ENCODE results near the gene TTC39B.

The TTC39B gene

DNA sequence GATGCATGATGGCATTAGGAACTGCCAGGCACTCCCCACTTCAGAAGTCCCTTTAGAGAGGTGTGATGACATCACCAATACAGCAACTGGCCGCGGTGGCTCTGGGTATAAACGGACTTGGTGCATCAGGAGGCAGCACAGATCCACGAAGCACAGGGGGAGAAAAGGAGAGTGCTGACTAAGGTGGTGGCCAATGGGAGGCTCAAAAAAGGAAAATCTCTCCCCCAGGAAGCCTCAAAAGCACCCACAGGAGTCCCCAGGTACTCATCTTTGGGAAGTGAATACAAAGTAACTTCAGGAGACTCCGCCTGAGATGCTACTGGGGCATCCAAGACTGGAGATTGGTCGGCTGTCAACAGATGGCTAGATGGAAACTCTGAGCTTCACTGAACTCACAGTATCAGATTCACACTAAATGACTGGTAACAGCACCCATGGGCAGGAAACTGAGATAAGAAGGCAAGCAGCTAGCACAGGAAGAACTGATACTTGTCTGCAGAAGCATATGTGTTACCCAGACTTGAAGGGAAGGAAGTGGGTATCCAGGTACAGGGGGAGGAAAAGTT, 7.6 kb downstream of the TTC39B start:
- DNase-seq, result peak; percentile 45

DNA sequence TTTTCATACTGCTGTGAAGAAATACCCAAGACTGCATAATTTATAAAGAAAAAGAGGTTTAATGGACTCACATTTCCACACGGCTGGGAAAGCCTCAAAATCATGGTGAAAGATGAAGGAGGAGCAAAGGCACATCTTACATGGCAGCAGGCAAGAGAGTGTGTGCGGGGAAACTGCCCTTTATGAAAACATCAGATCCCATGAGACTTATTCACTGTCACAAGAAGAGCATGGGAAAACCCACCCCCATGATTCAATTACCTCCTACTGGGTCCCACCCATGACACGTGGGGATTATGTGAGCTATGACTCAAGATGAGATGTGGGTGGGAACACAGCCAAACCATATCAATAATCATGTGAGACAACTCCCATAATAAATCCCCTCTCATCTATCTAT, 8.7 kb downstream of the TTC39B start:
- no peak for DNase-seq

DNA sequence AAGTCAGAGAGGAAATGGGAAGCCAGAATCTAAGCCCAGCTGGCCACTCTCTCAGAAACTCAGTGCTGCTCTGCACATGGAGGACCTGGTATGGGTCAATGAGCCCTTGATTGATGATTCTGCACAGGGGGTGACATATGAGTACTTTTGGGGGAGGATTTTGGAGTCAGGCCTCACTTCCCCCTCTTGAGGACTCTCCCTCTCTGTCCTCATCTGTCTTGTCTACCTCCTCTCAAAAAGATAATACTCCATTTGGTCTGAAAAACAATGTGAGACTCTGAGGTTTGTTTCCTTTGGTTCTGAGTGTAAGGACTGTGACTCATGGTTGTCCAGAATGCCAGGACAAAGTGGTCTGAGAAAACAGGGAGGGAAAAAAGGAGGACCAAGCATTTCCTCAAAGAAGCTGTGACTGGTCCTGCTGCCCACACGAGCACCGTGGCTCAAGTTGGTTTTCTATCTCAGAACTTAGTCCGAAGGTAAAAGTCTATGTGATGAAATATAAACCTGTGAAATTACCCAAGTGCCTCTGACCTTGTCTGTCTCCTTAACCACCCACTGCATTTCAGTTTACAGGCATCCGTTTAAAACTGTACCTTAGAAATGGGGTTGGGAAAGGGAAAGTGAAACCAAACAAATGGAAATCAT, 11.1 kb downstream of the TTC39B start:
- DNase-seq, result no peak

DNA sequence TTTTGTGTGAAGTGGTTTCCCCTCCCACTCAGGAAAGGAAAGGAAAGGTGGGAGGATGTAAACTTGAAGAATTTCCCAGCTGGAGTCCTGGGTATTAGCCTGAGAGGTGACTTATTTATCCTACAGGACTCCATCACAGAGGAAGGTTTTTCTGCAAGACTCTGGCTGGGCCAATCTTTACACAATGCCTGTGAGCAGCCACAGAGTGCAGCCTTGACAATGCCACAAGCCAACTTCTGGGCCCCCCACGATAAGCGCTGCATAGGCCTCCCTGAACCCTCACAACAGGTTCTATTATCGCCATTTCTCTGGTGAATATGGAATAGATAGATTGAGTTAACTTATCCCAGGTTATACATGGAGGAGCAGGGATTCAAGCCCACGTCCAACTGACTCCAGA, 12.4 kb downstream of the TTC39B start:
- DNase-seq, result no peak

DNA sequence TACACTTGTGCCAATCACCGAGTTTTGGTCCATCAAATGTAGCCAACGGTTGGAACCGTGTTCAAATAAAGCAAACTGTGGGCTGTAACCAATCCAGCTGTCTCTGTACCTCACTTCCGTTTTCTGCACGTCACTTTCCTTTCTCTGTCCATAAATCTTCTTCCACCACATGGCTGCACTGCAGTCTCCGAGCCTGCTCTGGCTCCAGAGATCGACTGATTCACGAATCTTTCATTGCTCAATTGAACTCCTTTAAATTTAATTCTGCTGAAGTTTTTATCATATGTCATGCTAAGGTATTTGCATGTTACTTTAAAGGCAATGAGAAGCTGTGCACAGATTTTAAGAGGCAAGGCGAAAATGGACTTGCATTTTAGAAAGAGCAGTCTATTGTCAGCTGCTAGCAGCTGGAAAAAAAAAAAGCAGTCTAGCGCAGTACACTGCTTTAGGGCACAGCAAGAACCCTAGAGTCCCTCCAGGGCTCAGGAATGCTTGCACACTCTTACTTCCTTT, 13.2 kb downstream of the TTC39B start:
- DNase-seq, result no peak

DNA sequence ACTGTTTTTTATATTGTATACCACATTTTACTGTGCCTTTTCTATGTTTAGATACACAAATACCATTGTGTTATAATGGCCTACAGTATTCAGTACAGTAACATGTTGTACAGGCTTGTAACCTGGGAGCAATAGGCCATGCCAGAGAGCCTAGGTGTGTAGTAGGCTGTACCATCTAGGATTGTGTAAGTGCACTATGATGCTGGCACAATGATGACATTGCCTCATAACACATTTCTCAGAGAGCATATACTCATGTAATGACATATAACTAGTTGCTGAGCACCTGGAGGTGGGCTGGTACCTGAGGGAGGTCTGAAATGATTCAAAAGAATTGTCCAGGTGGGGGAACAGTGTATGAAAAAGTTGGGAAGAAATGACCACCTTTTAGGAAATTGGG, 13.9 kb downstream of the TTC39B start:
- no peak for DNase-seq

DNA sequence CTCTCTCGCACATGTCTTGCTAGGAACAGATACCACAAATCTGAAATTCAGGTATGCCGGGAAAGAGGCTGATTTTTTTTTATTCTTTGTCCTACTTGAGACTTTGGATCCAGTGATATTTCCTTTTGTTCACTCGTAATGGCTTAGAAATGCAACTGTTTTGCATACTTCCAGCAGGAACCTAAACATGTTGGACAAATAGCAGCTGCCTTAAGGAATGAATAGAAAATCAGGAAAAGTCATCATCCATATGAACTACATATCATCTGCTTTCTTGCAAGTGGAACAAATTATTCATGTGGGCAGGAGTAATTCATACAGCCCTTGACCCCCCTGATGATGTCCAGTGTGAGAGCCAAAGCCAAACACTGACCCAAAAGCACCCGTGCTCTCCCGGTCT, 17.4 kb downstream of the TTC39B start:
- DNase-seq, result no peak

DNA sequence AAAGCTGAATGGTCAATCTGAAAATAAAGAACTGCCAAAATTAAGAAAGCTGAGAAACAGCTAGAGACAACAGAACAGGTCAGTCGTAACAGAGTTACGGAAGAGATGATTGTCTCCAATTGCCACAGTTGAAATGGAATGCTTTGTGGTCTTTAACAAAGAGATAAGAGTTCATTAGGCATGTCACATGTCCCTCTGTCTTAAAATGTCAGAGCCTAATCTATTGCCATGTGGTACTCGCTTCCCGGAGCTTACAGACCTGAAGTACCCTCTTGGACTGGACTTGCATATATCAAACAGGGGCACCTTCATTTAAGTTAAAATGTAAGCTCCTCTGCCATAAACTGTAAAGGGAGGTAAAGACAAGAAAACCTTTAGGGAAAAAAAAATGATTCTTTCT, 19.7 kb downstream of the TTC39B start:
- no peak for DNase-seq

DNA sequence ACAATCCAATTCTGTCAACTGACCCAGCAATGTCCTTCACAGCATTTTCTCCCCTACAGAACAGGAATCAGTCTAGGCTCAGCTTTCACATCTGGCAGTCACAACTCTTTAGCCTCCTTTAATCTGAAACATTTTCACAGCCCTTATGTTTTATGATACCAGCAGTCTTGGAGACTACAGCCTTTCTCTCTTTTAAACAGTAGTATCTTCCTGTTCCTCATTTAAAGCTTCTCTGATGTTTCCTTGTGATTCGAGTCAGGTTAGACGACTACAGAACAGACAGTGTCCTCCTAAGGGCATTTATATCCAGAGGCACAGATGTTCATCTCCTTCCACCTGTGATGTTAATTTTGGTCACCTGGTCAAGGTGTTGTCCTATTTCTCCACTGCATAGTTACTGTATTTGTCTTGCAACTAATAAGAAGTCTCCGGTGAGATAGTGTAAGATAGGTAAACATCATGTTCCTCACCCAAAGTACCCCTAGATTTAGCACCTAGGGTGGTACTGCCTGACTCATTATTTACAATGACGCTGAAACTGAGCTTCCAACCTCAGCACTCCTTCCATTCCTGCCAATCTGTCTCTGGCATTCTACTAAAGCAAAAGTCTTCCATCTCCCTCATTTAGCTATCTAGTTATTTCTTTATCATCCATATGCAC, 20.7 kb downstream of the TTC39B start:
- no peak for DNase-seq

DNA sequence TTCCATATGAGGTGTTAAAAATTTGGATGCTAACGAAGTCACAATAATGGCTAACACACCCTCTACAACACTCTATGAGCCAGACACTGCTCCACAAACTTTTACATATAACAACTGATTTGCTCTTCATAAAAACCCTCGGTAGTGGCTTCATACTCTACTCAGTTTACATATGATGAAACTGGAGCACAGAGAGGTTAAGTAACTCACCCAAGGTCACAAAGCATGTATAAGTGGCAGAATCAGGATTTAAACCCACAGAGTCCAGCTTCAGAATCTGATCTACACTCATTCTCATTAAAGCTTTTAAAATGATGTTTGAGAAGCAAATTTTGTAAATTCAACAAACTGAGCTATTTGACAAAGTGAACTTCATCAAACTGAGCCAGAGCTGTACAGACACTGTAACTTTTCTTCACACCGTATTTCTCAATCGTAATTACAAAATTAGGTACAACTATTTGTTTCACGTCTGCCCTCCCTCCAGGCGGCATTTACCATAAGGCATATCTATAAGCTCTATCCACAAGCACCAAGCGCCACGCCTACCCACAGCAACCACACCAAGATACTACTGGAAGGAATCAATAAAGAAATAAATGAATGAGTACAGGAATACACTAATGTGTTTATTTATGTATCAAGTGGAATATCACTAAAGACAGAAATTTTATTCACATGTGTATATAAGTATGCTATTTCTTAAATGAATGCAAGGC, 24.3 kb downstream of the TTC39B start:
- no peak for DNase-seq

DNA sequence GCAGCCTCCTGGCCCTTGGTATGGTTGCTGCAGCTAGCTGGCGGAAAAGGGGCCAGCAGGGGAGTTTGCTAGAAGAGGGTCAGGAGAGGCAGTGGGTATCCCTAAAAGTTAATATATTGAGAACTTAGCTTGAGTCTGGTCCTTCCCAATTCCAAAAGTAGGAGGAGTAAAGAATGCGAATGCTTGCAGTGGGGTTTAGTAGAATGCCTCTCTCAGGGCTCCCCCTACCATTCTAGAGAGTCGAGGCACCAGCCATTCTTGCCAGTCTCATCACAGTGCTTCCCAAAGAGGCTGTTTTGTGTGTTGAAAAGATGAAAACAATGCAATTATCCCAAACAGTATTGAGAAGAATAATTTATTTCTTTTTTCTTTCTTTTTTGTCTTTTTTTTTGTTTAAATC, 26.4 kb downstream of the TTC39B start:
- DNase-seq, result no peak

DNA sequence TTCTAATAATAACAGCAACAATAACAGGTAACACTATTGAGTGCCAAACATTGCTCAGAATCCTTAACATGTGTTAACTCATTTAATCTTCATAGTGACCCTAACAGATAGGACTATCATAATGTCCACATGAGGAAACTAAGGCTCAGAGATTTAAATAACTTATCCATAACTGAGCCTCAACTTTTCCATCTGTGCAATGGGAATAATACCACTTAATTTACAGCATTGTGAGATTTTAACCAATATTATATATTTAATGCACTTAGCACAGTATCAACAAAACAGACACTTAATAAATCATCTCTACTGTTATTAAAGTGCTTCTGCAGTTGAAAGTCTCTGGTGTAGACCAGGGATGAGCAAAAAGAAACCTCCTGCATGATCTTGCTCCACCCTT, 28.2 kb downstream of the TTC39B start:
- no peak for DNase-seq

DNA sequence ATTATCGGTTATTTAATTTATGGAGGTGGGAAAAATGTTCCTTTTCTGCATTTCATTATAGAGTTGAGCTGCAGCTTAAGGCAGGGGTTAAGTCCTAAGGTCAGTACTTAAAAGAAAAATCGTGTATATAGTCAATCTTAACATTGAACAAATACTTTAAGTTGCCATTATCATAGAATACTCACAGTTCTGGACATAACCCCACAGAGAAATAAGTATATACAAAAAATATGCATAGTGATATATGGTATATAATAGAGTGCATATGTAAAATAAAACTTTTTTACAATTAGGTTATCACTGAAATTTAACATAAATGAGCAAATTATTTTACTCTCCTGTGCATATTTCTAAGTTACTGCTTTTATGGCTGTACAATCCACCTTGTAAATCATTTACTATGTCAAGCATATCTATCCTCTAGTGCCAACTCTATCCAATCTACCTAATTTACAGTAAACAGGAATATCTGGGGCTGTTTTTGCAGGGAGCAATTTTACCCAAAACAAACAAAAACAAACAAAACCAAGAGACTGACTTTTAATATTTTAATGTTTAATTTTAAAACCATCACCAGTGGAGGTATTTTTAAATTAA, 28.8 kb downstream of the TTC39B start:
- no peak for DNase-seq

DNA sequence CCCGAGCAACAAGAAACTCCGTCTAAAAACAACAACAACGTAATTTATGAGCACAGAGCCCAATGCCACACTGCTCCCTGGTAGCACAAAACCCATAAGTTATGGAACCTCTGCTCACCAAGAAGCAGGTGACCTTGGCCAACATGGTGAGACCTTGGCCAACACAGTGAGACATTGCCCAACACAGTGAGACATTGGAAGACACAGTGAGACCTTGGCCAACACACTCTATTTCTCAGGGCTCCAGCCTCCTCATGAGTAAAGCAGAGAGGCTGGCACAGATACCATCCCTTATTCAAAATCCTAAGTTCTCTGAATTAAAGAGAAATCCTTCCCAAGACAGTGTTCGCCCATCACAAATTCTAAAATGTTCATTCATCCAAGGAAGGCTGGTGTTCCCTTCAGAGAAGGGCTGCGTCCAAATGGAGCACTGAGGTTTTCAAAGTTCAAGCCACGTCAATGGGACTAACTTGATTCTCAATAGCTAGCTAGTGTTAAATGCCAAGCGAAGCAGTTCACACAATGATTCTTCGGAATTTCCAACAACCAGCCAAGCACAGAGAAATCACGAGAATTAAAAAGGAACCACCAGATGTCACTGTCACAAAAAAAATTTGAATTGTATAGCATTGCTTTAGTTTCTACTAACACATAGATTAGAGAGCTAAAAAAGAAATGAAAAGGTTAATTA, 29.5 kb downstream of the TTC39B start:
- DNase-seq, result no peak

DNA sequence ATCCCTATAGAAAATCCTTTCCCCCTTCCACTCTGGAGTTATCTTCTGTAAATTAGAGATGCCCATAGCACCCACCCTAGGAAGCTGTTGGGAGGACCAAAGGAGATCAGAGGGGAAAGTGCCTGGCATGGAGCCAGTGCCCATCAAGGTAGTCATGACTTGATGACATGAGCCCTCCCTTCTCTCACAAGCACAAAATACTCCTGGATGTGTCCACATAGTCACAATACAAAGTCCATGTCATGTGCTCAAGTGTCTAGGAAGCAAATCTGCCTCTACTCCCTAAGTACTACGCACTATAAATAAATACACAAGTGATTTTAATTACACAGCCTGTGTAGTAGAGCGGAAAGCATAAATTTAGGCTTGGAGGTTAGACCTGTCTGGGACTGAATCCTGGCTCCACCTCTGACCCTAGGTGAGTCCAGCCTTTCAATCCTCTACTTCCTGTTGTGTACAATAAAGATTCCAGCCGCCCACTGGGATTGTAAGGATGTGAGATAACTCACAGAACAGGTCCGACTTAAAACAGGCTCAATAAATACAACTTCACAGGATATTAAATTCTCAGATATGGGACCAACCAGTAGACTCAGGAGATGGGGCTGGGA, 30.6 kb downstream of the TTC39B start:
- DNase-seq, result no peak

DNA sequence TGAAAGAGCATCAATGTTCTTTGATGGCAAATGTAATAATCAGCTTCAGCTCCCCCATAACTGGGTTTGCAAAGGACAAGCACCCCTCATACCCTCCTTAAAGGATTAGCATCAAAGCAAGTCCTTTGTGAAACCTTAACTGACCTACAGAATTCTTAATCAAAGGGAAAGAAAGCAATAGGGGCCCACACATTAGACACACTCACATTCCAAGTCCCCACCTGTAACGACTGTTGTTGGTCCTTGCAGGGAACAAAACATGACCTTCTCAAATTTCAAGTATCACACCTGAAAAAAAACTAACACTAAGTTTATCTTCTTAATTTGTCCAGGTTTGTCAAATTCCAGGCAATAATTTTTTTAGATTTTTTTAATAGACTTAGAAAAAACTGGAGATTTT, 32.6 kb downstream of the TTC39B start:
- no peak for DNase-seq

DNA sequence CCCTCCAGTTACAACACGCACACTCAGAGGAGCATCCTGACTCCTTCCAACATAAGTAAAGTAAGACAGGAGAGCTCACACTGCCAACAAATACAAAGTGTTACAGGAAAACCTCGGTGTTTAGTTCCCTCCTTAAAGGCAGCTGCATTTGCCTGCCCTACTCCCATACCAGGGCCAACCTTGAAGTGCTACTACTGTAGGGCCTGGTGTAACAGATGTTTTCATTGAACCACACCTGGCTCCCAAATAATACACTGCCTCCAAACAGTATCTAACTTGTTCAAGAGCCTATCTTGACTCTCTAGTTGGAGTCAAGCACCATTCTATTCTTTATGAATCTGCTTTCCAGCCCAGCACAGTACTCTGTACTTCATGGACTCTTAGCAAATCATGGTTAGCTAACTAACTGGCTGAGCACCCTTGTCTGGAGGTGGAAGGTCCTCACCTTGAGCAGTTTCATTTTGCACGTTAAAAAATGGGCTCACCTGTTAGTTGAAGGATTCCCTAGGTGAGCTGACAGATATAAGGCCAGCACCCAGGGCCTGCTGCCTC, 34.6 kb downstream of the TTC39B start:
- DNase-seq, result no peak

DNA sequence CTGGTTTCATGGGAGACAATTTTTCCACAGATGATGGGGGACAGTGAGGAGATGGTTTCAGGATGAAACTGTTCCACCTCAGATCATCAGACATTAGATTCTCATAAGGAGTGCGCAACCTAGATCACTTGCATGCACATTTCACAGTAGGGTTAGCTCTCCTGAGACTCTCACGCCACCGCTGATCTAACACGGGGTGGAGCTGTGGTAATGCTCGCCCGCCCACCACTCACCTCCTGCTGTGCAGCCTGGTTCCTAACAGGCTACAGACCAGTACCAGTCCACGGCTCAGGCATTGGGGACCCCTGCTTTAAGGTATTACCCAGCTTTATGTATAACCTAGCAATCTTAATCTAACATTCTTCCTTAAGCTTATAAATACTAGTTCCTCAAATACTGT, 35.6 kb downstream of the TTC39B start:
- peak; percentile 27 for DNase-seq

DNA sequence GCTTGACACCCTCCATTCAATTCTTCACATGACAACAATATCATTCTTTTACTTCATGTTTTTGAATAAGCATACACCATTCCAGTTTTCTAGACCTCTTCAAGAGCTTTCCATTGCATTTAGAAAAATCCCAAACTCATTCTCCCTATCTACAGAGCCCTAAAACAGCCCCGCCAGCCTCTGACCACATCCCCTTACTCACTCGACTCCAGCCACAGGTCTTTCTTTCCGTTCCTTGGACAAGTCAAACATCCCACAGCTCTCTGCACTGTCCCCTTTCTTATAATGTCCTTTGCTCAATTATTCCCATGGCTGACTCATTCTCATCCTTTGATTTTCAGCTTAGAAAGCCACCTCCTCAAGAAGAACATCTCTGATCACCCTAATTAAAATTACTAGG, 38.2 kb downstream of the TTC39B start:
- DNase-seq, result no peak

DNA sequence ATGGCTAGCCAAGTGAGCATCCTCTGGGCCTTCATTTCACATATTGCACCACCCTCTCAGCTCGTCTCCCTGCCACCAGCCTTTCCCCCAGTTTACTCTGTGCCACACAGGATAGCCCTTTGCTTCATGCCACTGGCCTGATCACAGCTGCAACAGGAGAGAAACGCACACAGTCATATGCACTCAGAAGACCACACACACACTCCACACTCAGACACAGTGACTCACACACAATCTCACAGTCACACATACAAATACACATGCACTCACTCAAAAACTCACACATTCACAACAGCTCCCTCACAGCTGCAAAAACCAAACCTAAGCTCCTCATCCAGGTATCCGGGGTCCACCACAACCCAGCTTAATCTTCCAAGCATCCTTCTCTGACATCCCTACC, 38.7 kb downstream of the TTC39B start:
- no peak for DNase-seq

DNA sequence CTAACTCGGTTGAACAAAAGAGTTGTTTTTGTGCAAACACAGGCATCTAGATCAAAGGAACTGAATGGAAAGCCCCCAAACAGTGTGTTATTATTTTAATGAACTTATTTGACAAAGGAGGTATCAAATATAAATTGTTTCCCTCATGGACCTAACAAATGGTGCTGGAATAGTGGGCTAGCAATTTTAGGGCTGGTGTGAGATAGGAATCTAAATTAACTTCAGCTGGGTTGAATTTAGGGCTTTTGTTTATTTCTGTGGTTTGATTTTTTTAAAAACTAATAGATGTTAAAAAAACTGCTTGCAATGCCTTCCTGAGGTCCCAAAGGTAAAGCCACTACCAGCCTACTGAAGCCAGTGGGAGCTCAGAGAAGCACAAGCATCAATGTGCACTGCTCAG, 42.1 kb downstream of the TTC39B start:
- DNase-seq, result no peak

DNA sequence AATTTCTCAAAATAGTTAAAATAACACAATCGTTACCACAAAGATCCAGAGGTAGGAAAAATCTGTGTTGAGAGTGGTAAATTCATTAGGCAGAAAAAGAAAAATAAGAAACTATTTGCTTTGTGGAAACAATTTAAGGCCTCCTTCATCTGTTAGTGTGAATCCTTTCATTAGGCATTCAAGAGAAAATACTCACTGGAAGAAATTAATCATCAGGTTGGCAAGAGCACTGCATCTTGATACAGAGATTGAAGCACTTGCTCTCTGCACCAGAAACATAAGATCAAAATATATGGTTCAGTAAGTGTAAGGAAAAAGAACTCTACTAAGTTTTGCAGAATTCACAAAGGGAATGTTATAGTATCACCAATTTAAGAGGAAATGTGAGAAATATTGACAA, 44.4 kb downstream of the TTC39B start:
- DNase-seq, result no peak

All from stimulated activated CD4-positive, alpha-beta T cell treated with anti-CD3 and anti-CD28 coated beads, Interleukin-4, amount 100 ng/mL, for 1 hour (primary cell).